HCT116 (cell line): ENCODE measurements around the gene UNC79. TPM values are rescaled to one million over a fixed set of nuclear protein-coding genes. Genes with fewer than 3 reads are reported as not detected.

Source experiments
- ATAC-seq: fragments of 200-7000 bp; cut with Tn5 transposase; 2 replicates; pipeline ENCODE4 v1.9.1; 2020; ENCODE audit warnings: mild to moderate bottlenecking, moderate library complexity
- BruUV-seq: library from RNA; stranded (reverse); fragments of 400-500 nt; replicated peaks from 2 replicates; lab custom pipeline; 2021; lab: Mats Ljungman, UMichigan
- CTCF ChIA-PET: fragments of 300-600 bp; sonication (Branson Sonifier 250); formaldehyde crosslinking; loops from one replicate; lab custom pipeline; 2021; ENCODE audit warnings: antibody characterized with exemption; lab: Charles Lee
- POLR2A ChIA-PET: fragments of 300-600, 350-600 bp; sonication (Branson Sonifier 250); formaldehyde crosslinking; loops from one replicate; lab custom pipeline; 2021; ENCODE audit warnings: antibody characterized with exemption; lab: Charles Lee
- RAD21 ChIA-PET, 2 experiments: fragments of 300-600 bp; sonication (Branson Sonifier 250); formaldehyde crosslinking; loops; one replicate each; lab custom pipeline; 2023; ENCODE audit warnings: low total read pairs in 2 of 2; ENCODE audit not compliant: uncharacterized antibody in 2 of 2, unreplicated experiment in 2 of 2, low non-redundant PET in 1 of 2; lab: Charles Lee
- DNase-seq: peaks from one replicate; pipeline ENCODE4 v3.0.0-alpha.2; 2010; ENCODE audit warnings: low read depth, low spot score
- H2AFZ ChIP-seq: fragments of 200-600 bp; shearing (Covaris generic), sonication (generic); 2 replicates; pipeline ENCODE4 v1.6.1; 2017; ENCODE audit warnings: low read depth, mixed run types, mixed read lengths, antibody characterized with exemption, low read length; ENCODE audit not compliant: poor library complexity, severe bottlenecking
- H3K27ac ChIP-seq: 2 replicates; pipeline ENCODE4 v1.5.1; 2012; ENCODE audit warnings: low read depth, low read length
- H3K27me3 ChIP-seq: fragments of 200-600 bp; sonication (generic); 2 replicates; pipeline ENCODE4 v1.6.1; 2016; ENCODE audit warnings: mixed run types, low read length, mixed read lengths; ENCODE audit not compliant: insufficient read depth
- H3K36me3 ChIP-seq, 2 experiments: fragments of 200-500 bp in 1 of 2; fragments of 200-600 bp in 1 of 2; sonication (Bioruptor generic) in 1 of 2; sonication (generic) in 1 of 2; 2 replicates each; pipeline versions ENCODE4 v1.5.1 to v1.6.1; 2014 to 2016; ENCODE audit warnings: low read length in 2 of 2, inconsistent platforms in 1 of 2, mixed read lengths in 1 of 2, mixed run types in 1 of 2; ENCODE audit not compliant: insufficient read depth in 2 of 2, control insufficient read depth in 1 of 2
- H3K4me1 ChIP-seq, 2 experiments: fragments of 200-600 bp in 1 of 2; sonication (generic) in 1 of 2; 2 replicates each; pipeline versions ENCODE4 v1.5.1 to v1.6.1; 2012 to 2017; ENCODE audit warnings: low read length in 2 of 2, inconsistent platforms in 1 of 2, mild to moderate bottlenecking in 1 of 2, mixed read lengths in 1 of 2, mixed run types in 1 of 2, moderate library complexity in 1 of 2; ENCODE audit not compliant: insufficient read depth in 2 of 2, control insufficient read depth in 1 of 2
- H3K4me2 ChIP-seq: fragments of 200-600 bp; sonication (generic); 2 replicates; pipeline ENCODE4 v1.6.1; 2017; ENCODE audit warnings: mixed run types, low read length, mixed read lengths
- H3K4me3 ChIP-seq, 2 experiments: fragments of 200-600 bp in 1 of 2; sonication (generic) in 1 of 2; replicated peaks in 1 of 2; 2 replicates each; pipeline ENCODE4 v1.5.1; 2011 to 2016; ENCODE audit warnings: low read length in 2 of 2, control low read depth in 1 of 2, low read depth in 1 of 2, mild to moderate bottlenecking in 1 of 2, mixed read lengths in 1 of 2, mixed run types in 1 of 2
- H3K79me2 ChIP-seq: fragments of 200-600 bp; sonication (generic); 2 replicates; pipeline ENCODE4 v1.6.1; 2017; ENCODE audit warnings: mild to moderate bottlenecking, mixed run types, low read length, moderate library complexity, mixed read lengths; ENCODE audit not compliant: insufficient read depth
- H3K9ac ChIP-seq: fragments of 200-600 bp; sonication (generic); 2 replicates; pipeline ENCODE4 v1.6.1; 2016; ENCODE audit warnings: low read length, mixed read lengths
- H3K9me2 ChIP-seq: fragments of 200-600 bp; sonication (generic), shearing (Covaris generic); 2 replicates; pipeline ENCODE4 v1.6.1; 2017; ENCODE audit warnings: mixed run types, mild to moderate bottlenecking, moderate library complexity; ENCODE audit not compliant: insufficient read depth
- H3K9me3 ChIP-seq, 2 experiments: fragments of 200-500 bp in 1 of 2; fragments of 200-600 bp in 1 of 2; sonication (Bioruptor generic) in 1 of 2; sonication (generic) in 1 of 2; 2 replicates each; pipeline ENCODE4 v1.6.1; 2014 to 2017; ENCODE audit warnings: low read length in 2 of 2, mixed read lengths in 2 of 2, inconsistent platforms in 1 of 2, low read depth in 1 of 2, mild to moderate bottlenecking in 1 of 2, mixed run types in 1 of 2, moderate library complexity in 1 of 2; ENCODE audit not compliant: control insufficient read depth in 1 of 2, insufficient read depth in 1 of 2
- H4K20me1 ChIP-seq: fragments of 200-600 bp; sonication (generic), shearing (Covaris generic); 2 replicates; pipeline ENCODE4 v1.6.1; 2017; ENCODE audit warnings: mixed run types, mild to moderate bottlenecking, moderate library complexity; ENCODE audit not compliant: insufficient read depth
- CBX3 ChIP-seq: IDR thresholded peaks from 2 replicates; pipeline ENCODE4 v1.6.1; 2012; ENCODE audit warnings: low read depth
- CEBPB ChIP-seq: IDR thresholded peaks from 2 replicates; pipeline ENCODE4 v1.6.1; 2012; ENCODE audit warnings: low read depth
- ELF1 ChIP-seq: IDR thresholded peaks from 2 replicates; pipeline ENCODE4 v1.6.1; 2012; ENCODE audit warnings: low read depth, borderline replicate concordance
- EZH2 ChIP-seq: fragments of 200-600 bp; sonication (generic); IDR thresholded peaks from 2 replicates; pipeline ENCODE4 v1.6.1; 2017; ENCODE audit warnings: antibody characterized with exemption, mixed run types
- FOSL1 ChIP-seq: IDR thresholded peaks from 2 replicates; pipeline ENCODE4 v1.6.1; 2012; ENCODE audit warnings: low read depth
- JUND ChIP-seq: IDR thresholded peaks from 2 replicates; pipeline ENCODE4 v1.6.1; 2012
- MAX ChIP-seq: IDR thresholded peaks from 2 replicates; pipeline ENCODE4 v1.6.1; 2012
- POLR2A ChIP-seq: IDR thresholded peaks from 2 replicates; pipeline ENCODE4 v1.7.0; 2011; ENCODE audit warnings: borderline replicate concordance; ENCODE audit not compliant: insufficient read depth, insufficient read length; ENCODE audit errors: extremely low read depth
- POLR2AphosphoS5 ChIP-seq: IDR thresholded peaks from 2 replicates; pipeline ENCODE4 v1.6.1; 2011; ENCODE audit warnings: mild to moderate bottlenecking, low read depth, low read length, moderate library complexity
- REST ChIP-seq: IDR thresholded peaks from 2 replicates; pipeline ENCODE4 v1.6.1; 2012; ENCODE audit warnings: low read depth
- SP1 ChIP-seq: IDR thresholded peaks from 2 replicates; pipeline ENCODE4 v1.6.1; 2012; ENCODE audit warnings: low read depth
- SRF ChIP-seq: IDR thresholded peaks from 2 replicates; pipeline ENCODE4 v1.6.1; 2012; ENCODE audit warnings: low read depth
- TCF7L2 ChIP-seq: IDR thresholded peaks from 2 replicates; pipeline ENCODE4 v1.7.0; 2011; ENCODE audit warnings: borderline replicate concordance, inconsistent platforms; ENCODE audit not compliant: insufficient read depth, insufficient read length; ENCODE audit errors: extremely low read depth
- ZNF274 ChIP-seq: fragments of 200-500 bp; sonication (Bioruptor generic); IDR thresholded peaks from 2 replicates; pipeline ENCODE4 v1.6.1; 2014; ENCODE audit warnings: mild to moderate bottlenecking, low read depth, low read length, inconsistent platforms
- intact Hi-C: fragments of 100-400 bp; cut with micrococcal nuclease; formaldehyde crosslinking; loops from 2 replicates; pipeline ENCODE4 v1.10.0; 2022
- total RNA-seq: library from RNA; stranded (reverse); gene quantifications from one replicate; pipeline ENCODE4 v1.2.1, GENCODE V29; 2021; ENCODE audit not compliant: unreplicated experiment

The UNC79 gene
- total RNA-seq, 1 experiment from 2014 or later = 0.10 TPM

GRCh38 chr14:93582516-93582915 is 151.8 kb downstream of the UNC79 start:
- no peak overlapping the region for H2AFZ ChIP-seq
- H3K79me2 ChIP-seq = no peaks in the 10 kb centered on the region
- H4K20me1 ChIP-seq = no peaks in the 10 kb centered on the region
- no peak overlapping the region for H3K4me2 ChIP-seq
- intact Hi-C loops = no loop called here
- ATAC-seq (no peak), DNase-seq (no peak)
- ChIA-PET RAD21 (no interaction called here), POLR2A (no interaction called here), CTCF (no interaction called here)
- H3K4me3 ChIP-seq = no peak overlapping the region
- H3K9ac ChIP-seq = no peak overlapping the region
- no peaks in the 10 kb centered on the region for H3K36me3 ChIP-seq
- no peaks in the 10 kb centered on the region for H3K9me3 ChIP-seq
- no peaks in the 10 kb centered on the region for H3K27me3 ChIP-seq
- no peaks in the 10 kb centered on the region for H3K4me1 ChIP-seq
- no peak for TF ChIP-seq SP1
- TF ChIP-seq REST = no peak
- TF ChIP-seq CBX3 = no peak
- no peak for TF ChIP-seq MAX
- TF ChIP-seq JUND = no peak
- no peak for TF ChIP-seq ELF1
- no peak for TF ChIP-seq POLR2A
- no peak for TF ChIP-seq POLR2AphosphoS5
- TF ChIP-seq CEBPB = no peak
- no peak for TF ChIP-seq EZH2
- no peak for TF ChIP-seq FOSL1
- TF ChIP-seq TCF7L2 = no peak
- TF ChIP-seq ZNF274 = no peak
- no peak for TF ChIP-seq SRF
- H3K27ac ChIP-seq = no peak overlapping the region
- no TSS peak for BruUV-seq
- no peaks in the 10 kb centered on the region for H3K9me2 ChIP-seq
